GM10847 (cell line): Measurements from ENCODE around the gene SIM1.

Experiments
- POLR2A ChIP-seq: IDR thresholded peaks from 2 replicates; pipeline ENCODE4 v1.6.1; 2011; ENCODE audit not compliant: insufficient read length; ENCODE audit errors: extremely low read depth

Gene SIM1

DNA sequence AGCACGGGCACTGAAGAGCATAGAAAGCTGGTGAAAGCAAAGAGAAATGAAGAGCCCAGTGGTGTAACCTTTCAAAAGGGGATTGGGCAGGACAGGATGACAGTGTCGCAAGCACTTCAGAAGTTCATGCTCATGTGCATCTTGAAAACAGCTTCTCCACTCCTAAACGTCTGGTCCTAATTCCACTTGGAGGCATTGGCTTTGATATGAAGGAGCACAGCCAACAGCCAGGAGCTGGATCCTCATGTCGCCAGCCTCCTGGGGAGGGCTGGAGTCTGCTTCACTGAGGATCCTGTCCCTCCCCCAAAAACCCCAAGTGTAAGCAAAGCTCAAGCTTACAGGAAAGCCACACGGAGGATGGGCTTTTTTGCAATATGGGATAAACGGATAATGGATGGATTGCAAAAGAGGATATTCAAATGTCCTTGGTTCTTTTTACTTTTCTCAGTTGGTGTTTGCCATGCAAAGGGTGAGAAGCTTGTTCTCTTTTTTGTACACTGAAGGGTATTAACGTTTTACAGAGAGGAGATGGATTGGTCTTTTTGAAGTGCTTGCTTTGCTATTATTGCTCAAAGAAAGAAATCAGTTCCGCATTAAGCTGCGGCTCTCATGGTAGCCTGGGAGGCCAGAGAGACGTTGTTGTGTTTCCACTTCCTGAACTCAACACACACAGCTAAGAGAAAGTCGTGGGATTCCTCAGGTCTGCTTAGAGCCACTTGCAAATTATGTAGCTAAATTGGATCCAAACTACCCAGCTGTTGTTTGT, 92.2 kb downstream of the SIM1 start:
- no peak for TF ChIP-seq POLR2A

DNA sequence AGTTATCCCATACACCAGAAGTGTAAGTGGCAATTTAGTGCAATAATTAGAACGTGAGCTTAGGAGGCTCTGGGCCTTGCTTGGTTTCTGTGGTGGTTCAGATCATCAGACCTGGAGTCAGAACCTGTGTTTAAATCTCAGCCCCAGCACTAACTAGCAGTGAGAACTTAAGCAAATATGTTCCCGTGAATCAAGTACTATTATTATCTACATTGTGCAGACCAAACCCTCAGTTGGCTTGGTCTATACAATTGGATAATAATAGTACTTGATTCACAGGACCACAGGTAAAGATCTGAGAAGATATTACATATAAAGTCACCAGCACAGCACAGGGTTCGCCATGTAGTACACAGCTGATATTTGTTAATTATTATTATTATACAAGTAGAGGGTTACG, 93.1 kb downstream of the SIM1 start:
- TF ChIP-seq POLR2A: no peak

DNA sequence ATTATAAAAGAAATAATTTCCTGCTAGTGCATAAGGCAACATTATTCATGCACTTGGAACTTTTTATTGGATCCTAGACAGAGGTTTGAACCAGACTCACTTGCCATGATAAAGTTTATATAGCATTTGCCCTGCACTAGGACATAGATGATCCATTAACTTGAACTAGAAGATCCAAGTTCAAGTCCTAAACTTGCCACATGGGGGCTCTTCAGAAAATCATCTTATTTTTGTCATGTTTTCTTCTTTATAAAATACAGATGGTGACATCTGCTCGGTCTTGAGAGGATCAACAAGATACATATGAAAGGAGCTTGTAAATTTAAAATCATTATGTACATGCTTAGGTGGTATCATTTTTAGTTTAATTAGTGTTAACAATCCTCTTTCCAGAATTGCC, 94.5 kb downstream of the SIM1 start:
- TF ChIP-seq POLR2A: no peak

DNA sequence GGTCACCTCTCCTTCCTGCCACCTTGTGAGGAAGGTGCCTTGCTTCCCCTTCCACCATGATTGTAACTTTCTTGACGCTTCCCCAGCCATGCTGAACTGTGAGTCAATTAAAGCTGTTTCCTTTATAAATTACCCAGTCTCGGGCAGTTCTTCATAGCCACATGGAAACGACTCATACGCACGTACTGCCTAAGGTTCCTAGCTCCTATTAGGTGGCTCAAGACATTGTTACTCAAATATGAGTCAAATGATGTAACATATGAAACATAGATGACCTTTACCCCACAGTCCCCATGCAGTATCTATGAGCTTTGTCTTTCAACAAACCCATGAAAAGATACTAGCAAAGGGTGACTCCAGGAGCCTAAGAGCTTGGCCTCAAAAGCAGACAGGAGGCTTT, 98.3 kb downstream of the SIM1 start:
- no peak for TF ChIP-seq POLR2A

DNA sequence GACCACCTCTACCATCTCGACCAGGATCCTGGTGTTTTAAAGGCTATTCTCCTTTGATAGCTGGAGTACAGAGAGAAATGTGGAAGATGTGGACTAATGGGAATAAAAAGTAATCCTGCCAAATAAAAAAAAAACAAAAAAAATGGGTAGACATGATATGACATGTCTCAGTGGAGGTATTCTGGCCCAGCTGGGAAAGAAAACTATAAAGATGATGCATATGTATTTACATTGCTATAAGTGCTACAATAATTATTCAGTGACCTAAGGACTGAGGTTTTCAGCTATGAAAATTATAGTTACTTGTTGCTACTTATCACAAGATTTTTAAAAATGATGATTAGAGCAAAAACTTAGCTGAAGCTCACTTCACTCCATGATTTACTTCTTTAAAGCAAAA, 101.1 kb downstream of the SIM1 start:
- TF ChIP-seq POLR2A: no peak

DNA sequence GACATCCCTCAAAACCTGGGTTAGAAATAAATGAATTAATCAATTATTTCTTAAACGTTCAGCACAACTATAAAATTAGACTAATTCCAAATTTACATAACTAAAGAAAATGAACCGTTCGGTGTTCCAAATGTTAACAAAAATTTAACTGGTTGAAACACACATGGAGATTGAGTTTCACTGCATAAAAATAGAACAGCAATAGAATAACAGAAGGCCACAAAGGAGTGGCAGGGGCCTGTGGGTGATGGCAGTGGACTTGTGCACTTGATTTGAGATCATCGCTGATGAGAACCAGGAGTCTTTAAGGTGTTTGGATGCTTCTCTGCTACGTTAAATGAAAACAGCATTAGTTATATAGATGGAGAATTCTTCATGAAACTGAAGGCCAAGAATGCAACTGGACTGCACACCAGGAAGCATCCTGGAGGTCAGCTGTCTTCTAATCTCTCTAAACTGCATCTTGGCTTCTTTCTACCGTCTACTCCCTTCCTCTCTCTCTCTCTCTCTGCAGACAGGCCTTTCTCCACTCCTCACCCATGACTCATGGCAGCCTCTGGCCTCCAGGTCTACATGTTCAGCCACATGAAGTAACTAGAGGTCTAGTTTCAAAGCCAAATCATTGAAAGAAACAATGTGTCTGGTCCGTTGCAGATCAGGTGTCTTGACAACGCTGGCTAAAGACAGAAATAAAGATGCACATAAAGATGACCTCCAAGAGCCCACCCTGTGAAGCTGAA, 111.3 kb downstream of the SIM1 start:
- no peak for TF ChIP-seq POLR2A

DNA sequence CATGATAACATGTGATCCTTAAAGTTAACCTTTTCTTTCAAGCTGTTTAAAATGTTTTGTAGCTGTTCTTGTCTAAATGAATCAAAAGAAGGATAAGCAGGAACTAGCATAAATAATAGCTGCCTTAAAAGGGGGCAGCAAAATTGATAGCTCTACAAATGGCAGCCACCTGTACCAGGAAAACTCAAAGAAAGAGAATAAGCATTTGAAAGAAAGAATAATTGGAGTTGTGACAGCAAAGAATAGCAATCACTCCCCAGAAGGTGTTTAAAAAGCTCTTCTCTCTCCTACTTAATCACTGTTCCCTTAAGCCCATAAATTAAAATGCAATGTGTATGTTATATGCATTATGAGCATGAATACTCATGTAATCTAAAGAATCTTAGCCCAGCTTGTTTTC, 114.6 kb downstream of the SIM1 start:
- TF ChIP-seq POLR2A: no peak

DNA sequence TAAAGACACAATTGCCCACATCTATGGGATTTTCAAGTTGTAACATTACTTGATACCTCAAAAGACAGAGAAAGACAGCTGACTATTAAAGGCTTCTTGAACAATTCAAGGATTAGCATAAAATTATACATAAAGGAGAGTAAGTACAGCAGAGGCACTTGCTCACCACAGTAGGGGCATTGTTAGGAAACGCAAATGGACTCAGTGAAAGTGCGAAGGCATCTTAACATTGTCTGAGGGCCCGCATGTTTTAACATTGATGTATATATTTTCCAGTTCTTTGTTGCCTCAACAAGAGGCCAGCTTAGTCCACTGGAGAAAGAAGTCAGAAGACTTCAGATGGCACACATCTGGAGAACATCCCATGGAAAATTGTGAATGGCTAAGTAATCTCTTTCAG, 115.4 kb downstream of the SIM1 start:
- TF ChIP-seq POLR2A: no peak

DNA sequence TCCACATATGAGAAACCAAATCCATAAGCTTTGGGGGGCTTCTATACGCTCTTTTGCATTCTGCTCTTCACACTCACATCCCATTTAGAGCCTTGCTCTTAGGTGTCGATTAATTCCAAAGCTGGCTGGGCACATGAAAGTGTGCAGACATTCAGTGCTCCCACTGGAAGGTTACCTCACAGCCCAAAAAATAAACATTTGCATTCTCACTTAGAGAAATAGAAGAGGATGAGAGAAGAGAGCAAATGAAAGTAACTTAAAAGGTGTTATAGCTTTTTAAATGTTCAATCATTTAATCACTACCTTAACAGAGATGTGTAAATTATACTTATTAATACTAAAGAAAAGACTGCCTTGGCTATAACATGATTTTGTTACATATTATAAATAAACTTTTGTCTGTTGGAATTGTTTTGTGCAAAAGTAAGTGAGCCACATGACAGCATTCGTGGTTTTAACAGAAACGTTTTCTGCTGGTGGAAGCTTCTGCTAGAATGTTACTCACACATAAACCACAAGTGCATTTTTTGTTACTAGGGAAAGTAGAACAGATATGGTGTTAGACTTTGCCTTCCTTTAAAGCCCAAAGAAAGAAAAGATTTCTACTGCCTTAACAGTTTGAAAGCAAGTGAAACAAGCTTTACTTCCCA, 116.7 kb downstream of the SIM1 start:
- TF ChIP-seq POLR2A: no peak

DNA sequence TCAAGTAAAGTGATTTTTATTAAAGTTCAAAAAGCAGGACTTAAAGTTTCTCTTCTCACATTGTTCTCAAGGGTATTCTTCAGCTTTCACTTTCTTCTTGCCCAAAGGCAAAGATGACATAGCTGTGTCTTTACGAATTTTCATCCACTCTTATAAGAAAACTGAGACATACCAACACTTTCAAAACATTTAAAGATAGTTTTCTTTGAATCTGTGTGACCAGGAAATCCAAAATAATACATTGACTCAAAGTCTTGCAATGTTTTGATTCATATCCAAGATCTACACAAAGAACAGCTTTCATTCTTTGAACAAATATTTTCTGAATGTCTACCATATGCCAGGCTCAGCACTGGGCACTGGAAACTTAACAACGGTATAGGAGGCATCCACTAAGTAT, 117.9 kb downstream of the SIM1 start:
- TF ChIP-seq POLR2A: no peak

DNA sequence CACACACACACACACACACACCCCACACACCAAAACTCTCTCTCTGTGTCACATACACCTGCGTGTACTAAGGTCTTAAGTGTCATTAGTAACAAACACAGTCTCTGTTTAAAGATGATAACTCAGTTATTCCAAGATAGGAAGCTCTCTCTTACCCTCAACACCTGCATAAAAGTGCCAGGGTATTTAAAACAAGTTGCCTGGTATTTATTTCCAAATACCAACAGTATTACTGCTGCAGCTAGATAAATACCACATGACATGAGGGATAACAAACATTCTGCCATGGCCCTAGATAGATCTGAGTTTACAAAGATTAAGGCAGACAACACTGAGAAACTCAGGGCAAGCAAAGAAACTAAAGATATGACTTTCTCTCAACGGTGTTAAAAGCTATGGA, 118.5 kb downstream of the SIM1 start:
- TF ChIP-seq POLR2A: no peak

DNA sequence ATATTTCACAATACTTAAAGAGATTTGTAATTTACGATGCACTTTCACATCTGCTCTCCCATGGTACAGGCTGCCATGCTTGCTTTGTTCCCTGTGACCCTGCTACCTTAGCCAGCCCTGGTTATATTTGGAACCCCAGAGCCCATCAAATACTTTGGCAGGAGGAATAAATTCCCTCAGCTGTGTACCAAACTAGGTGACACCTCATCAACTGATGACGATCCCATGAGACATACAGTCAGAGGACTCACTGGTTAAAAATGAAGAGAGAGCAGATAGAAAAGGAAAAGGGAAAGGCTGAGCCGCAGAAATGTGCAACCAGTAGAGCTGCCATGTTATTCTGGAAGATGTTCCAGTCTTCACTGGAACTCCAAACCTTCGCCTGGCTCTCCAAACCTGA, 120.0 kb downstream of the SIM1 start:
- TF ChIP-seq POLR2A: no peak

DNA sequence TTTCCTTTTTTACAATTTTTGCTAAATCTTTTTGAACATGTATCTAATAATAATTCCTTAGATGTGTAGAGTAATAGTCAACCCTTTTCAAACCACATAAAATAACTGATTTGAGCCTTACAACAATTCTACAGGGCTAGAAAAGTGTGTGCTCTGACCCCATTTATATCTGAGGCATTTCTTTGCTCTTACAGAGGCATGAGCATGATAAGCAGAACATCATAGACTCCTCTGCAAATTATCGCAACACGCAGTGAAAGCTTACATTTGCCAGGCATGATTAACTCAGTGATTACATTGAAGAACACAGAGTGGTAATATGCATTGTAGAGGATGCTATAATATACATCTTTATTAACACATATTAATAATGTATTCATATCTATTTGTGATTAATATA, 120.4 kb downstream of the SIM1 start:
- TF ChIP-seq POLR2A: no peak

DNA sequence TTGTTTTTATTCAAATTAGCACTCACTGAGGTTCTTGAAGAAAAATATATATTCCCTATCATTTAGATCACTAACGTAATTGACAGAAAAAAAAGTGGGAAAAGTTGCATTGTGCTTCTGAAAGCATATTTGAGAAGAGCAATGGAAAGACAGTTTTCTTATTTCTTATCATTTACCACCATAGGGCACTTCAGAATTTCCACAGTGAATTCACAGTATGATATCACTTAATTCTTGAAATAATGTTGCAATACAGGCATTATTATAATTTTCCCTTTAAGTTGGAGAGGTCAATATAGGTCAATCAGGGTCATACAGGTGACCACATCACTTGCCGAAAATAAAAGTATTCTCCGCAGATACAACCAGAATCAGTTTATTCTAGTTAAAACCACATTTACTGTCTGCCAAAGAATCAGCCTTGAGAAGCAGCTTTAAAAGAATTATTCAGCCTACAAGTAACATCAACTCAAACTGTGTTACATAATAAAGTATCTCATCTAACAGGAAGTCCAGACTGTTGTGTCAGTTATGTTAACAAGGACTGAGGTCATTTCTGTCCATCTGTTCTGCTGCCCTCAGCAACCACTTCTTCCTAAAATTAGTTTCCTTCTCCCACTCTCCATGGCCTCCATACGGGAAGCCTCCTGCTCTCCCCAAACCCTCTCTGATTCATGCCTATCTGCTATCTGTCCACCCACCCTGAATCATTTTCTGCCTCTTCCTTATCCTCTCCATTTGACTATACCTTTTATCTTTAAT, 121.2 kb downstream of the SIM1 start:
- no peak for TF ChIP-seq POLR2A

DNA sequence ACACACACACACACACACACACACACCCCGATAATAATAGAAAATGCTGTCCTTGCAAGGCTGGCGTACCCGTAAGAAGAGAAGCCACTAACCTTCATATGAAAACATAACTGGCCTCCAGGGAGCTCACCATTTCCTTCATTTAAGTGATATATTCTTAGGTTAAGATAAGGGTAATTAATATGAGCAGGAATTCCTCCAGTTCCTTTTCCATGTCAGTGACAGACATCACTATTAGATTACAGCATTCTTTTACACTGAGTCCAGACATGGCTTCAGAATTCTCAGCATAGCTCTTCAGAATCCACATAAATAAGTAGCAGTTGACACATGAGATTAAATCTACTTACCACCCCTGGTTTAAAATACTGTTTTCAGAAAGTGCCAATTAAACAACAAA, 121.9 kb downstream of the SIM1 start:
- TF ChIP-seq POLR2A: no peak
